Endothelial cell of umbilical vein (primary cell): ENCODE measurements around the gene HSPBAP1.

ENCODE experiments used
- EZH2 ChIP-seq: IDR thresholded peaks from 2 replicates; pipeline ENCODE4 v1.6.1; 2012; ENCODE audit warnings: borderline replicate concordance, low read depth, mild to moderate bottlenecking, moderate library complexity, low read length, inconsistent platforms; ENCODE audit not compliant: severe bottlenecking
- MAX ChIP-seq: IDR thresholded peaks from 2 replicates; pipeline ENCODE4 v1.6.1; 2011; ENCODE audit not compliant: insufficient read depth, insufficient read length
- MYC ChIP-seq: IDR thresholded peaks from one replicate; pipeline ENCODE4 v1.6.1; 2011; ENCODE audit warnings: mild to moderate bottlenecking, low read depth, low read length
- POLR2A ChIP-seq: IDR thresholded peaks from 2 replicates; pipeline ENCODE4 v1.6.1; 2012; ENCODE audit warnings: low read depth, mild to moderate bottlenecking, control low read depth, low read length
- POLR2AphosphoS5 ChIP-seq: IDR thresholded peaks from 2 replicates; pipeline ENCODE4 v1.6.1; 2012; ENCODE audit warnings: low read depth, mild to moderate bottlenecking, control low read depth, low read length, moderate library complexity; ENCODE audit not compliant: insufficient read depth
- TF ChIP-seq, protein P1 (sequence below), 2 donors: IDR thresholded peaks; 1 replicate in 1 of 2; 2 replicates in 1 of 2; pipeline ENCODE4 v1.5.1; 2011; ENCODE audit warnings: low read length in 2 of 2, mild to moderate bottlenecking in 2 of 2, moderate library complexity in 2 of 2, control low read depth in 1 of 2, inconsistent platforms in 1 of 2, low read depth in 1 of 2; ENCODE audit not compliant: insufficient read depth in 1 of 2; ENCODE audit errors: extremely low read depth in 1 of 2

GRCh38 chr3:122797291-122797690, 3.7 kb upstream of the HSPBAP1 start:
- TF ChIP-seq, protein P1, sequence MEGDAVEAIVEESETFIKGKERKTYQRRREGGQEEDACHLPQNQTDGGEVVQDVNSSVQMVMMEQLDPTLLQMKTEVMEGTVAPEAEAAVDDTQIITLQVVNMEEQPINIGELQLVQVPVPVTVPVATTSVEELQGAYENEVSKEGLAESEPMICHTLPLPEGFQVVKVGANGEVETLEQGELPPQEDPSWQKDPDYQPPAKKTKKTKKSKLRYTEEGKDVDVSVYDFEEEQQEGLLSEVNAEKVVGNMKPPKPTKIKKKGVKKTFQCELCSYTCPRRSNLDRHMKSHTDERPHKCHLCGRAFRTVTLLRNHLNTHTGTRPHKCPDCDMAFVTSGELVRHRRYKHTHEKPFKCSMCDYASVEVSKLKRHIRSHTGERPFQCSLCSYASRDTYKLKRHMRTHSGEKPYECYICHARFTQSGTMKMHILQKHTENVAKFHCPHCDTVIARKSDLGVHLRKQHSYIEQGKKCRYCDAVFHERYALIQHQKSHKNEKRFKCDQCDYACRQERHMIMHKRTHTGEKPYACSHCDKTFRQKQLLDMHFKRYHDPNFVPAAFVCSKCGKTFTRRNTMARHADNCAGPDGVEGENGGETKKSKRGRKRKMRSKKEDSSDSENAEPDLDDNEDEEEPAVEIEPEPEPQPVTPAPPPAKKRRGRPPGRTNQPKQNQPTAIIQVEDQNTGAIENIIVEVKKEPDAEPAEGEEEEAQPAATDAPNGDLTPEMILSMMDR (IDR thresholded peaks at IDR 0.05; ENCODE audit: extremely low read depth in 1 of 2, insufficient read depth in 1 of 2, low read depth in 1 of 2, low read length in 2 of 2), result no peak
- no peak for TF ChIP-seq POLR2A
- no peak for TF ChIP-seq EZH2
- TF ChIP-seq MAX, result no peak
- TF ChIP-seq MYC, result no peak
- TF ChIP-seq POLR2AphosphoS5, result no peak
